Fibroblast of peridontal ligament (primary cell): Measurements from ENCODE around the gene IGF1R.
"Not testable (repeated sequence)": the region's sequence is repeated elsewhere in the genome, so short reads cannot be mapped to it uniquely, and the experiment has no call there.

Experiments
- DNase-seq: peaks from one replicate; pipeline ENCODE4 v3.0.0-alpha.2; 2010; ENCODE audit errors: extremely low read depth

Gene IGF1R

GRCh38 chr15:98647774-98648653 lies at the start of gene IGF1R:
Gene IGF1R (plus strand): TSS chr15:98648539. CDS start chr15:98649582, 1,043 bp downstream.
- peak; percentile 81 for DNase-seq

- DNase-seq = peak; percentile 77
Measured at GRCh38 chr15:98599909-98600691, 48.2 kb upstream of the IGF1R start.

GRCh38 chr15:98604983-98605382 lies 43.4 kb upstream of the IGF1R start:
- no peak for DNase-seq

GRCh38 chr15:98609144-98609852 lies 39.0 kb upstream of the IGF1R start:
- peak; percentile 42 for DNase-seq

- DNase-seq = no peak
Measured at GRCh38 chr15:98610991-98611390, 37.3 kb upstream of the IGF1R start.

GRCh38 chr15:98611808-98612207 lies 36.5 kb upstream of the IGF1R start:
- DNase-seq = no peak

- DNase-seq = no peak
Measured at GRCh38 chr15:98612490-98613110, 35.7 kb upstream of the IGF1R start.

GRCh38 chr15:98614681-98615080 lies 33.7 kb upstream of the IGF1R start:
- no peak for DNase-seq

GRCh38 chr15:98616397-98616796 lies 31.9 kb upstream of the IGF1R start:
- DNase-seq = no peak

GRCh38 chr15:98617328-98617980 lies 30.9 kb upstream of the IGF1R start:
- DNase-seq = no peak

GRCh38 chr15:98618576-98618975 lies 29.8 kb upstream of the IGF1R start:
- not testable (repeated sequence) for DNase-seq

- no peak for DNase-seq
Measured at GRCh38 chr15:98620020-98620419, 28.3 kb upstream of the IGF1R start.

- no peak for DNase-seq
Measured at GRCh38 chr15:98621021-98621420, 27.3 kb upstream of the IGF1R start.

- DNase-seq = no peak
Measured at GRCh38 chr15:98625614-98626013, 22.7 kb upstream of the IGF1R start.

- no peak for DNase-seq
Measured at GRCh38 chr15:98626153-98626552, 22.2 kb upstream of the IGF1R start.

- peak; percentile 66 for DNase-seq
Measured at GRCh38 chr15:98628216-98628615, 20.1 kb upstream of the IGF1R start.

GRCh38 chr15:98635848-98636247 lies 12.5 kb upstream of the IGF1R start:
- DNase-seq = no peak

- no peak for DNase-seq
Measured at GRCh38 chr15:98643115-98643514, 5.2 kb upstream of the IGF1R start.

GRCh38 chr15:98646546-98647025 lies 1.8 kb upstream of the IGF1R start:
- DNase-seq = peak; percentile 17

GRCh38 chr15:98647026-98647773 lies 1.1 kb upstream of the IGF1R start:
- DNase-seq = peak; percentile 29
